Transverse colon (tissue), 4 donors: ENCODE measurements around the gene ZBTB20.

ENCODE experiments used
- EP300 ChIP-seq: sonication (generic); formaldehyde crosslinking; IDR thresholded peaks from one replicate; pipeline ENCODE4 v1.6.1; 2017; ENCODE audit warnings: antibody characterized with exemption, low read depth
- POLR2A ChIP-seq: fragments of 450-650 bp; IDR thresholded peaks from one replicate; pipeline ENCODE4 v1.6.1; 2016; ENCODE audit warnings: antibody characterized with exemption, mild to moderate bottlenecking, moderate library complexity
- POLR2AphosphoS5 ChIP-seq, 3 donors: sonication (generic); formaldehyde crosslinking; IDR thresholded peaks; one replicate each; pipeline ENCODE4 v1.6.1; 2016; ENCODE audit warnings: antibody characterized with exemption in 3 of 3
- TF ChIP-seq, protein P1 (sequence below), 5 experiments: fragments of 200-600 bp in 3 of 5; fragments of 450-650 bp in 2 of 5; sonication (generic) in 3 of 5; IDR thresholded peaks; 1 replicate in 2 of 5; 2 replicates in 3 of 5; pipeline ENCODE4 v1.5.1; 2016 to 2017; ENCODE audit warnings: antibody characterized with exemption in 5 of 5, inconsistent platforms in 3 of 5, mild to moderate bottlenecking in 2 of 5, moderate library complexity in 1 of 5

DNA sequence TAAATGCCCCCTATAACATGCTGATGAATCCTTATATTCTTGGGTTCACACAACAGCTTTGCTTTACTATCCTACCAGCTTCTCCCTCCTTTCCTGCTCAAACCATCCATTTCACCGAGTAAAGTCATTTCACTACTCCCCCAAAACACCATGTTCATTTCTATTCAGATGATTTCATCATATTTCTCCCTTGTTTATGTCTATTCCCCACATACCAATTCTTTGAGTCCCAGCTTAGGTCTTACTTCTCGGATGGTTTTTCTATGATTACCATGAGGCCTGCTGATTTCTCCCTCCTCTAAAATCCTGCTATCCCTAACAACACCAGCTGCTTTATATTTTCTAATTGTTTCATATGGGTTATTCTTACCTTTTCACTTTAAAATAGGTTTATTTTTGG is 621.8 kb downstream of the ZBTB20 start:
- TF ChIP-seq POLR2A (no peak), EP300 (no peak), POLR2AphosphoS5 (IDR thresholded peaks at IDR 0.05) (no peak)
- TF ChIP-seq, protein P1, sequence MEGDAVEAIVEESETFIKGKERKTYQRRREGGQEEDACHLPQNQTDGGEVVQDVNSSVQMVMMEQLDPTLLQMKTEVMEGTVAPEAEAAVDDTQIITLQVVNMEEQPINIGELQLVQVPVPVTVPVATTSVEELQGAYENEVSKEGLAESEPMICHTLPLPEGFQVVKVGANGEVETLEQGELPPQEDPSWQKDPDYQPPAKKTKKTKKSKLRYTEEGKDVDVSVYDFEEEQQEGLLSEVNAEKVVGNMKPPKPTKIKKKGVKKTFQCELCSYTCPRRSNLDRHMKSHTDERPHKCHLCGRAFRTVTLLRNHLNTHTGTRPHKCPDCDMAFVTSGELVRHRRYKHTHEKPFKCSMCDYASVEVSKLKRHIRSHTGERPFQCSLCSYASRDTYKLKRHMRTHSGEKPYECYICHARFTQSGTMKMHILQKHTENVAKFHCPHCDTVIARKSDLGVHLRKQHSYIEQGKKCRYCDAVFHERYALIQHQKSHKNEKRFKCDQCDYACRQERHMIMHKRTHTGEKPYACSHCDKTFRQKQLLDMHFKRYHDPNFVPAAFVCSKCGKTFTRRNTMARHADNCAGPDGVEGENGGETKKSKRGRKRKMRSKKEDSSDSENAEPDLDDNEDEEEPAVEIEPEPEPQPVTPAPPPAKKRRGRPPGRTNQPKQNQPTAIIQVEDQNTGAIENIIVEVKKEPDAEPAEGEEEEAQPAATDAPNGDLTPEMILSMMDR (IDR thresholded peaks at IDR 0.05) = no peak
